ENCODE results near the gene GLRA1.

GRCh38 chr5:151903243-151903653 lies 21.4 kb downstream of the GLRA1 start:
- no peak for TF ChIP-seq CTCF (conservative IDR thresholded peaks at IDR 0.05)
- no peak for TF ChIP-seq ZFX (IDR thresholded peaks at IDR 0.05)
